ENCODE measurements around the gene GLA. TPM values are rescaled to one million over a fixed set of nuclear protein-coding genes. Genes with fewer than 3 reads are reported as not detected.

GLA gene
- total and polyA plus RNA-seq, 2 donors: 29.5 to 43.4 TPM

- H3K27ac ChIP-seq (ENCODE audit: low read depth in 1 of 2, low read length in 1 of 2): no peak overlapping the region
- no peaks in the 10 kb centered on the region for H3K36me3 ChIP-seq (ENCODE audit: control insufficient read depth in 2 of 2, insufficient read depth in 2 of 2, low read length in 1 of 2)
- WGBS: 97% methylated on average over 2 of the region's 2 CpGs
- no peaks in the 10 kb centered on the region for H3K27me3 ChIP-seq (ENCODE audit: control insufficient read depth in 2 of 2, insufficient read depth in 1 of 2, low read length in 1 of 2)
- H3K4me1 ChIP-seq (ENCODE audit: control insufficient read depth in 2 of 2, insufficient read depth in 2 of 2, low read length in 2 of 2): no peaks in the 10 kb centered on the region
- no peak for DNase-seq (ENCODE audit: low read depth in 6 of 9, low spot score in 9 of 9)
- H3K4me3 ChIP-seq (ENCODE audit: low read length in 2 of 2): no peak overlapping the region
- no peaks in the 10 kb centered on the region for H3K9me3 ChIP-seq (ENCODE audit: control insufficient read depth in 2 of 2, insufficient read depth in 1 of 2, low read length in 1 of 2)
Observed at GRCh38 chrX:101427954-101428353, 20.2 kb upstream of the GLA start.

- Histone ChIP-seq H3K4me3 (ENCODE audit: low read length in 2 of 2) (no peak overlapping the region), H3K27ac (ENCODE audit: low read depth in 1 of 2, low read length in 1 of 2) (no peak overlapping the region), H3K4me1 (ENCODE audit: control insufficient read depth in 2 of 2, insufficient read depth in 2 of 2, low read length in 2 of 2) (no peaks in the 10 kb centered on the region), H3K36me3 (ENCODE audit: control insufficient read depth in 2 of 2, insufficient read depth in 2 of 2, low read length in 1 of 2) (no peaks in the 10 kb centered on the region), H3K9me3 (ENCODE audit: control insufficient read depth in 2 of 2, insufficient read depth in 1 of 2, low read length in 1 of 2) (no peaks in the 10 kb centered on the region), H3K27me3 (ENCODE audit: control insufficient read depth in 2 of 2, insufficient read depth in 1 of 2, low read length in 1 of 2) (peaks cover 0 to 8% of the 10 kb centered on the region in 2 donors)
- no peak for DNase-seq (ENCODE audit: low read depth in 6 of 9, low spot score in 9 of 9)
- 99% methylated on average over 2 of the region's 2 CpGs for WGBS
Observed at GRCh38 chrX:101419489-101419888, 11.8 kb upstream of the GLA start.

- H3K4me3 ChIP-seq (ENCODE audit: low read length in 2 of 2): peak overlapping the region; percentile 63 to 67
- 2% methylated on average over 56 of the region's 56 CpGs for WGBS
- peak in 4 of 9 donors; percentile 11 to 41 (median 17) for DNase-seq (ENCODE audit: low read depth in 6 of 9, low spot score in 9 of 9)
- H3K36me3 ChIP-seq (ENCODE audit: control insufficient read depth in 2 of 2, insufficient read depth in 2 of 2, low read length in 1 of 2): no peaks in the 10 kb centered on the region
- peaks cover 0 to 8% of the 10 kb centered on the region in 2 donors for H3K27me3 ChIP-seq (ENCODE audit: control insufficient read depth in 2 of 2, insufficient read depth in 1 of 2, low read length in 1 of 2)
- peak overlapping the region; percentile 10 to 83 for H3K27ac ChIP-seq (ENCODE audit: low read depth in 1 of 2, low read length in 1 of 2)
- H3K4me1 ChIP-seq (ENCODE audit: control insufficient read depth in 2 of 2, insufficient read depth in 2 of 2, low read length in 2 of 2): no peaks in the 10 kb centered on the region
- H3K9me3 ChIP-seq (ENCODE audit: control insufficient read depth in 2 of 2, insufficient read depth in 1 of 2, low read length in 1 of 2): no peaks in the 10 kb centered on the region
Observed at GRCh38 chrX:101417981-101418841, 10.5 kb upstream of the GLA start.

GRCh38 chrX:101417190-101417589 lies 9.5 kb upstream of the GLA start:
- Histone ChIP-seq H3K4me1 (ENCODE audit: control insufficient read depth in 2 of 2, insufficient read depth in 2 of 2, low read length in 2 of 2) (no peaks in the 10 kb centered on the region), H3K4me3 (ENCODE audit: low read length in 2 of 2) (no peak overlapping the region), H3K9me3 (ENCODE audit: control insufficient read depth in 2 of 2, insufficient read depth in 1 of 2, low read length in 1 of 2) (no peaks in the 10 kb centered on the region), H3K27ac (ENCODE audit: low read depth in 1 of 2, low read length in 1 of 2) (no peak overlapping the region), H3K36me3 (ENCODE audit: control insufficient read depth in 2 of 2, insufficient read depth in 2 of 2, low read length in 1 of 2) (peaks cover 8 to 9% of the 10 kb centered on the region in 2 donors), H3K27me3 (ENCODE audit: control insufficient read depth in 2 of 2, insufficient read depth in 1 of 2, low read length in 1 of 2) (peaks cover 0 to 8% of the 10 kb centered on the region in 2 donors)
- 95% methylated on average over 4 of the region's 4 CpGs for WGBS
- DNase-seq (ENCODE audit: low read depth in 6 of 9, low spot score in 9 of 9): no peak

- Histone ChIP-seq H3K4me3 (ENCODE audit: low read length in 2 of 2) (no peak overlapping the region), H3K27me3 (ENCODE audit: control insufficient read depth in 2 of 2, insufficient read depth in 1 of 2, low read length in 1 of 2) (peaks cover 0 to 8% of the 10 kb centered on the region in 2 donors), H3K27ac (ENCODE audit: low read depth in 1 of 2, low read length in 1 of 2) (no peak overlapping the region), H3K9me3 (ENCODE audit: control insufficient read depth in 2 of 2, insufficient read depth in 1 of 2, low read length in 1 of 2) (no peaks in the 10 kb centered on the region), H3K4me1 (ENCODE audit: control insufficient read depth in 2 of 2, insufficient read depth in 2 of 2, low read length in 2 of 2) (no peaks in the 10 kb centered on the region), H3K36me3 (ENCODE audit: control insufficient read depth in 2 of 2, insufficient read depth in 2 of 2, low read length in 1 of 2) (peaks cover 12 to 13% of the 10 kb centered on the region in 2 donors)
- WGBS: over 99% methylated on average over 7 of the region's 7 CpGs
- no peak for DNase-seq (ENCODE audit: low read depth in 6 of 9, low spot score in 9 of 9)
Observed at GRCh38 chrX:101416691-101417090, 9.0 kb upstream of the GLA start.

- WGBS: 73% methylated on average over 12 of the region's 12 CpGs
- peak in 7 of 9 donors; percentile 53 to 88 (median 76) for DNase-seq (ENCODE audit: low read depth in 6 of 9, low spot score in 9 of 9)
- peaks cover 0 to 8% of the 10 kb centered on the region in 2 donors for H3K27me3 ChIP-seq (ENCODE audit: control insufficient read depth in 2 of 2, insufficient read depth in 1 of 2, low read length in 1 of 2)
- peak overlapping the region in 1 of 2 donors; percentile 84 for H3K27ac ChIP-seq (ENCODE audit: low read depth in 1 of 2, low read length in 1 of 2)
- no peak overlapping the region for H3K4me3 ChIP-seq (ENCODE audit: low read length in 2 of 2)
- peaks cover 12 to 13% of the 10 kb centered on the region in 2 donors for H3K36me3 ChIP-seq (ENCODE audit: control insufficient read depth in 2 of 2, insufficient read depth in 2 of 2, low read length in 1 of 2)
- no peaks in the 10 kb centered on the region for H3K4me1 ChIP-seq (ENCODE audit: control insufficient read depth in 2 of 2, insufficient read depth in 2 of 2, low read length in 2 of 2)
- no peaks in the 10 kb centered on the region for H3K9me3 ChIP-seq (ENCODE audit: control insufficient read depth in 2 of 2, insufficient read depth in 1 of 2, low read length in 1 of 2)
Observed at GRCh38 chrX:101415180-101416145, 7.7 kb upstream of the GLA start.

- Histone ChIP-seq H3K27ac (ENCODE audit: low read depth in 1 of 2, low read length in 1 of 2) (no peak overlapping the region), H3K36me3 (ENCODE audit: control insufficient read depth in 2 of 2, insufficient read depth in 2 of 2, low read length in 1 of 2) (peaks cover 12 to 13% of the 10 kb centered on the region in 2 donors), H3K4me3 (ENCODE audit: low read length in 2 of 2) (no peak overlapping the region), H3K9me3 (ENCODE audit: control insufficient read depth in 2 of 2, insufficient read depth in 1 of 2, low read length in 1 of 2) (no peaks in the 10 kb centered on the region), H3K27me3 (ENCODE audit: control insufficient read depth in 2 of 2, insufficient read depth in 1 of 2, low read length in 1 of 2) (no peaks in the 10 kb centered on the region), H3K4me1 (ENCODE audit: control insufficient read depth in 2 of 2, insufficient read depth in 2 of 2, low read length in 2 of 2) (peaks cover 0 to under 1% of the 10 kb centered on the region in 2 donors)
- no peak for DNase-seq (ENCODE audit: low read depth in 6 of 9, low spot score in 9 of 9)
- 94% methylated on average over 10 of the region's 10 CpGs for WGBS
Observed at GRCh38 chrX:101411984-101412383, 4.3 kb upstream of the GLA start.

- DNase-seq (ENCODE audit: low read depth in 6 of 9, low spot score in 9 of 9): no peak
- Histone ChIP-seq H3K36me3 (ENCODE audit: control insufficient read depth in 2 of 2, insufficient read depth in 2 of 2, low read length in 1 of 2) (peaks cover 12 to 13% of the 10 kb centered on the region in 2 donors), H3K27ac (ENCODE audit: low read depth in 1 of 2, low read length in 1 of 2) (no peak overlapping the region), H3K4me3 (ENCODE audit: low read length in 2 of 2) (no peak overlapping the region), H3K4me1 (ENCODE audit: control insufficient read depth in 2 of 2, insufficient read depth in 2 of 2, low read length in 2 of 2) (peaks cover 0 to 2% of the 10 kb centered on the region in 2 donors), H3K27me3 (ENCODE audit: control insufficient read depth in 2 of 2, insufficient read depth in 1 of 2, low read length in 1 of 2) (no peaks in the 10 kb centered on the region), H3K9me3 (ENCODE audit: control insufficient read depth in 2 of 2, insufficient read depth in 1 of 2, low read length in 1 of 2) (no peaks in the 10 kb centered on the region)
- 76% methylated on average over 7 of the region's 7 CpGs for WGBS
Observed at GRCh38 chrX:101410461-101410860, 2.7 kb upstream of the GLA start.
